Measurements from ENCODE around the gene MLF2.
"Not testable (repeated sequence)": the region's sequence is repeated elsewhere in the genome, so short reads cannot be mapped to it uniquely, and the experiment has no call there.

MLF2 gene

DNA sequence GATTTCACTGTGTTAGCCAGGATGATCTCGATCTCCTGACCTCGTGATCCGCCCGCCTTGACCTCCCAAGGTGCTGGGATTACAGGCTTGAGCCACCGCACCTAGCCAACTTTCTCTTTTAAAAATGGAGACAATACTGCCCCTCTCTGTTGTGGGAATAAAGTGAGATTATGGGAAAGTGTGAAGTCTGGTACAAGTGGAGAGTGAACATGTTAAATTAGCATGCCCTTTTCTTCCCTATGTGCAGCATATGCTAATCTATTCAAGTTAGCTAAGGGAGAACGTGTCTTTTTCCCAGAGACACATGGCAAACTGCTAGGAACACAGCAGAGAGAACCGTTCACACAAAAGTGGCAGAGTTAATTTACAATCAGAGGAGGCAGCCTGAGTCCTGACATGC, 27.6 kb downstream of the MLF2 start:
- no peak for DNase-seq

DNA sequence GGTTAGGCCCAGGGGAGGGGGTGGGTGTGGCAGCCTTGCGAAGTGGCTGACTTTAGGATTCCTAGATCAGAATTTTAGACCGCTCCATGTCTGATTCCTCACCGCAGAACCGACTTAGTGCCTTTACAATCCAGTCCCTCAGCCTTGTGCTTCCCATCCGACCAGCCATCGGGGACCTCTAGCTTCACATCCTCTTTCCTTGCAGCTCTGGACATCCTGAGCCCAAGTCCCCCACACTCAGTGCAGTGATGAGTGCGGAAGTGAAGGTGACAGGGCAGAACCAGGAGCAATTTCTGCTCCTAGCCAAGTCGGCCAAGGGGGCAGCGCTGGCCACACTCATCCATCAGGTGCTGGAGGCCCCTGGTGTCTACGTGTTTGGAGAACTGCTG, 28.5 kb downstream of the MLF2 start:
- no peak for DNase-seq

DNA sequence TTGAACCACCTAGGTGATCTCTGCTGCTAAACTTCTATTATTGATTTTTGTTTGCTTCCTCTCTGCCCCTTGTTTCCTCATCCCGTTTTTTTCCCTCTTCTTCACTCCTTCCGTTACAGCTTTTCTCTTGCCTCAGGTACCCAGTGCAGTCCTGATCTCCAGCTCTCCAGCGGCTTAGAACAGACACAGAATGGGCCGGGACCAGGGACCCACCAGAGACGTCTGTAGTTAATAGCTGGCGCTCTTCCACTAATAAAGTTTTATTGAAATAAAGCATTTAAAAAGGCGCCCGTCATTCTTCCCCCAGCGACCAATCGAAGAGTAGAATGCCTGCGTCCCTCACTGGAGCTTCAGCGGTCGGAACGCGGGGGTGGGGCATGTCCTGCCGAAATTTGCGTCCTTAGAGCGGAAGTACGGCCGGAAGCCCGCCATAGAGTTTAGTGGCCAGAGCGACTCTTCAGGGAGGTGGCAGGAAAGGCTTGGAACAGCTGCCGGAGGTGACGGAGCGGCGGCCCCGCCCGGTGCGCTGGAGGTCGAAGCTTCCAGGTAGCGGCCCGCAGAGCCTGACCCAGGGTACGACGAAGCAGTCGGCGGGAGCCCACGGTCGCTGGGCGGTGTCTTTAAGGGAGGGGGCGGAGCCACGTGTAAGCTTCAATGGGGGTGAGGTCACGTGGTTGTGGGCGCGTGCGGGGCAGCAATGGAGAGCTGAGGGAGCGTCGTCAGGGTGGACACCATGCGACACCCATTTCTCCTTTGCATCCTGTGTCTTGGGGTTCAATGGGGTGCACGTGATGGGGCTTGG, 29.1 kb downstream of the MLF2 start, which contains the start of gene COPS7A:
Gene COPS7A, plus strand, starts transcription at position 440 of the 802 bp plus-strand sequence. CDS start 611 bp downstream, outside the sequence.
- DNase-seq: peak; percentile 92

DNA sequence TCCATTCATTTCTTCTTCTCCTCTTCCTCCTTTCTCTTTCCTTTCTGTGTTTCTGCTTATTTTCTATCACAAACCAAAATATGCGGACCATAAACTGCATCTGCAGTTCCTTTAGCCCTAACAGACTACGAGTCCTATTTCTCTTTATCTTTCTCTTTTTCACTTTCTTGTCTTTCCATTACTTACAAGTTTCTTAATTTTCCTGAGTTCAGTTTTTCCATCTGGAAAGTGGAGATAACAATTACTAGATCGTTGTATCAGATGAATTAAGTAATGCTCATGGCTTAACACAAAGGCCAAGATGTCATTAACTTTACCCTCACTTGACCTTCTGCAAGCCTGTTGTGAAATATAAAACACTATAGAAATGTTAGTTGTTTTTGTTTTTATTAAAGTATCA, 30.1 kb downstream of the MLF2 start:
- no peak for DNase-seq

DNA sequence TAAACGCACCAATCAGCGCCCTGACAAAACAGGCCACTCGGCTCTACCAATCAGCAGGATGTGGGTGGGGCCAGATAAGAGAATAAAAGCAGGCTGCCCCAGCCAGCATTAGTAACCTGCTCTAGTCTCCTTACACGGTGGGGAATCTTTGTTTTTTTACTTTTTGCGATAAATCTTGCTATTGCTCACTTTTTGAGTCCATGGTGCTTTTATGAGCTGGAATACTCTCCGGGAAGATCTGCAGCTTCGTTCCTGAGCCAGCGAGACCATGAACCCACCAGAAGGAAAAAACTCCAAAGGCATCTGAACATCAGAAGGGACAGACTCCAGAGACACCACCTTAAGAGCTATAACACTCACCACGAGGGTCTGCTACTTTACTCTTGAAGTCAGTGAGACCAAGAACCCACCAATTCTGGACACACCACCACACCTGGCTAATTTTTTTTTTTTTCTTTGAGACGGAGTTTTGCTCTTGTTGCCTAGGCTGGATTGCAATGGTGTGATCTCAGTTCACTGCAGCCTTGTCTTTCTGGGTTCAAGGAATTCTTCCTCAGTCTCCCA, 36.0 kb downstream of the MLF2 start:
- no peak for DNase-seq

DNA sequence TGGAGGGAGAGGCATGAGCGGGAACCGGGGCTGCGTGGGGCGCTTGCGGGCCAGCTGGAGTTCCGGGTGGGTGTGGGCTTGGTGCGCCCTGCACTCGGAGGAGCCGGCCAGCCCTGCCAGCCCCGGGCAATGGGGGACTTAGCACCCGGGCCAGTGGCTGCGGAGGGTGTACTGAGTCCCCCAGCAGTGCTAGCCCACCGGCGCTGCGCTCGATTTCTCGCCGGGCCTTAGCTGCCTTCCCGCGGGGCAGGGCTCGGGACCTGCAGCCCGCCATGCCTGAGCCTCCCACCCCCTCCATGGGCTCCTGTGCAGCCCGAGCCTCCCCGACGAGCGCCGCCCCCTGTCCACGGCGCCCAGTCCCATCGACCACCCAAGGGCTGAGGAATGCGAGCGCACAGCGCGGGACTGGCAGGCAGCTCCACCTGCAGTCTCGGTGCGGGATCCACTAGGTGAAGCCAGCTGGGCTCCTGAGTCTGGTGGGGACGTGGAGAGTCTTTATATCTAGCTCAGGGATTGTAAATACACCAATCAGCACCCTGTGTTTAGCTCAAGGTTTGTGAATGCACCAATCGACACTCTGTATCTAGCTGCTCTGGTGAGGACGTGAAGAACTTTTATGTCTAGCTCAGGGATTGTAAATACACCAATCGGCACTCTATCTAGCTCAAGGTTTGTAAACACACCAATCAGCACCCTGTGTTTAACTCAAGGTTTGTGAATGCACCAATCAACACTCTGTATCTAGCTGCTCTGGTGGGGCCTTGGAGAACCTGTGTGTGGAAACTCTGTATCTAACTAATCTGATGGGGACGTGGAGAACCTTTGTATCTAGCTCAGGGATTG, 36.7 kb downstream of the MLF2 start:
- DNase-seq: not testable (repeated sequence)

DNA sequence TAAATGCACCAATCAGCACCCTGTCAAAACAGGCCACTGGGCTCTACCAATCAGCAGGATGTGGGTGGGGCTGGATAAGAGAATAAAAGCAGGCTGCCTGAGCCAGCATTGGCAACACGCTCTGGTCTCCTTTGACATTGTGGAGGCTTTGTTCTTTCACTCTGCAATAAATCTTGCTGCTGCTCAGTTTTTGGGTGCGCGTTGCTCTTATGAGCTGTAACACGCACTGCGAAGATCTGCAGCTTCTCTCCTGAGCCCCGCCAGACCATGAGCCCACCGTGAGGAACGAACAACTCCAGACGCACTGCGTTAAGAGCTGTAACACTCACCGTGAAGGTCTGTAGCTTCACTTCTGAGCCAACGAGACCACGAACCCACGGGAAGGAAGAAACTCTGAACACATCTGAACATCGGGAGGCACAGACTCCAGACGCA, 44.0 kb downstream of the MLF2 start:
- DNase-seq: no peak

DNA sequence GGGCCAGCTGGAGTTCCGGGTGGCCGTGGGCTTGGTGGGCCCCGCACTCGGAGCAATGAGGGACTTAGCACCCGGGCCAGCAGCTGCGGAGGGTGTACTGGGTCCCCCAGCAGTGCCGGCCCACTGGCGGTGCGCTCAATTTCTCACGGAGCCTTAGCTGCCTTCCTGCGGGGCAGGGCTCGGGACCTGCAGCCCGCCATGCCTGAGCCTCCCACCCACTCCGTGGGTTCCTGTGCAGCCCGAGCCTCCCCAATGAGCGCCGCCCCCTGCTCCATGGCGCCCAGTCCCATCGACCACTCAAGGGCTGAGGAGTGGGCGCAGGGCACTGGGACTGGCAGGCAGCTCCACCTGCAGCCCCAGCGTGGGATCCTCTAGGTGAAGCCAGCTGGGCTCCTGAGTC, 44.6 kb downstream of the MLF2 start:
- DNase-seq: not testable (repeated sequence)

DNA sequence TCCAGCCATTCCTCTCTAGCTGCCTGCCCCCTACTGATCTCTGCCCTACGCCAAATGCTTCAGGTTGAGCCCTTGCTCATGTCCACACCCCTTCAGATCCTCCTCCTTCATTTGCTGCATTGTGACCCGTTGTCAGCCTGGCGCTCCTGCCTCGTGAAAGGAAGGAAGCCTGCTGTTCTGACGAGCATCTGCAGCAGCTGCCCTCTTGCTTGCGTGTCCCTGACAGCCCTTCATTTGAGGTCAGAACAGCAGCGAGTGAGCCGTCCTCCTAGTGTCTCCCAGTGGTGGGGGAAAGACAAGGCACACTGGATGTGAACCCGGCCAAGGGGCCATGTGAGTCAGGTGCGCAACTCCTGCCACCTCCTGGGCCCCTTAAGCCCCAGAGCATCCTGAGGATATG, 49.3 kb downstream of the MLF2 start:
- no peak for DNase-seq

DNA sequence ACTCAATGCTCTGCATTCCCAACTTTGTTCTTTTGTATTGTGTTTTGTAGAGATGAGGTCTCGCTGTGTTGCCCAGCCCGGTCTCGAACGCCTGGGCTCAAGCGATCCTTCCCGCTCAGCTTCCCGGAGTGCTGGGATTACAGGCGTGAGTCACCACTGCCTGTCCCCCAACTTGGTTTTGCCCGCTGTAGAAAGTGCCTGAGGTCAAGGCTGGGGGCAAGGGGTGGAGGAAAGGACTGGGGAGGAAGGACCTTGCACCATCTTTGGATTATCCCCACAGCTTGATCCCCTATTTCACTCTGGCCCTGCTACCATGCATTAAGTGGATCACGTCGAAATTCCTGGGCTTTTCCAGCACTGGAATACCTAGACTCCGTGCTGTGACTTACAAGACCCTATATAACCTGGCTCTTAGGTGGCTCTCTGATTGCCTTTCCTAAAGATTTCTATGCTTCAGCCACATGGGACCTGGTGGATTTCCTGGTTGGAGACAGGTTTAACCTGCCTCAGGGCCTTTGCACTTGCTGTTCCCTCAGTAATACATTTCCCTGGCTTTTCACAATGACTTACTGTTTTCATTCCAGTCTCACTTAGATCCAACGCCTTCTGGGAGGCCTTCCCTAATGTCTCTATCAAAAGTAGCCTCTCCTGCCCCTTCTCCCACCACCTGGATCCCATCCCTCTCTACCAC, 51.7 kb downstream of the MLF2 start:
- no peak for DNase-seq

DNA sequence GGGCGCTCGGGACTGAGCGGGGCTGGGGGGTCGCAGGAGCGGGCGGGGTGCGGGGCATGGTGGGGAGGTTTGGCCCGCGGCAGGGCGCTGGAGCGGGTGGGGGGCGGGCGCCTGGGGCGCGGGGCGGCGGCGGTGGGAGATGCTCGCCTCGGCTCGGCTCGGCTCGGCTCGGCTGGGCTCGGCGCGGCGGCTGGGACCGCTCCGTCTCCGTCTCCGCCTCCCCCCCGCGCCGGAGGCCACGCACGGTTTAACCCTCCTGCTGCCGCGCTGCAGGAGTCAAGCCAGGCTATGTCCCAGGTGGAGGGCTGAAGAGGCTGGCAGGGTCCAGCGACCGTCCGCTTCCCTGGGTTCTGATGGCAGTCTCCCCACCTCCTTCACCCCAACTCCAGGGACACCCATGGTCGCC, 52.3 kb downstream of the MLF2 start, which contains the start of gene PIANP:
Gene PIANP, minus strand, starts transcription at position 170 of the 406 bp plus-strand sequence. CDS start 2,754 bp downstream, outside the sequence.
- DNase-seq: peak; percentile 69

DNA sequence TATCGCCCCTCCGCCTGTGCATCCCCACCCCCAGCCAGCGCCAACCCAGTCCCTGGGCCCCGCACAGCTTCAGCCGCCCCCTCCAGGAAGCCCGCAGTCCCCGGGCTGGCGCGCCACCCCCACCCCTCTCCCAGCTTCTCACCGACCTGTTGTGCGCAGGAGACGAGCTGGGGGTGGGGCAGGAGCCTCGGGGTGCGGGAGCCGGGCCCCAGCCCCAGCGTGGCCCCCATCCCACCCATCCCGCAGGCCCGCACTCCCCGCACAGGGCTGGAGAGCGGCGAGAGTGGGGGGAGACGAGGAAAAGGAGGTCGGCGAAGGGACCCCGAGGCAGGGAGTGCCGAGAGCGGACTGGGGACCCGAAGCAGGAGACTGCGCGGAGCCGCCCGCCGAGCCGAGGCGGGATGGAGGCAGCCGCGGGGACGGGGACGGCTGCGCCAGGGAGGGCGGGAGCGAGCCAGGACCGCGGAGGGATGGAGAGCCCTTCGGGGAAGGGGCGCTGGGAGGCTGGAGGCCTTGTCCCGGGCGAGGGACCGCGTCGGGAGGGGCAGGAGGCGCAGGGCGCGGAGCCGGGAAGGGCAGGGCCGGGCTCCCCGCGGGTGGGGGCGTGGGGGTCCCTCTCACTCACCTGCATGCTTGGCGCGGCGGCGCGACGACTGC, 52.8 kb downstream of the MLF2 start:
- DNase-seq: peak; percentile 32

DNA sequence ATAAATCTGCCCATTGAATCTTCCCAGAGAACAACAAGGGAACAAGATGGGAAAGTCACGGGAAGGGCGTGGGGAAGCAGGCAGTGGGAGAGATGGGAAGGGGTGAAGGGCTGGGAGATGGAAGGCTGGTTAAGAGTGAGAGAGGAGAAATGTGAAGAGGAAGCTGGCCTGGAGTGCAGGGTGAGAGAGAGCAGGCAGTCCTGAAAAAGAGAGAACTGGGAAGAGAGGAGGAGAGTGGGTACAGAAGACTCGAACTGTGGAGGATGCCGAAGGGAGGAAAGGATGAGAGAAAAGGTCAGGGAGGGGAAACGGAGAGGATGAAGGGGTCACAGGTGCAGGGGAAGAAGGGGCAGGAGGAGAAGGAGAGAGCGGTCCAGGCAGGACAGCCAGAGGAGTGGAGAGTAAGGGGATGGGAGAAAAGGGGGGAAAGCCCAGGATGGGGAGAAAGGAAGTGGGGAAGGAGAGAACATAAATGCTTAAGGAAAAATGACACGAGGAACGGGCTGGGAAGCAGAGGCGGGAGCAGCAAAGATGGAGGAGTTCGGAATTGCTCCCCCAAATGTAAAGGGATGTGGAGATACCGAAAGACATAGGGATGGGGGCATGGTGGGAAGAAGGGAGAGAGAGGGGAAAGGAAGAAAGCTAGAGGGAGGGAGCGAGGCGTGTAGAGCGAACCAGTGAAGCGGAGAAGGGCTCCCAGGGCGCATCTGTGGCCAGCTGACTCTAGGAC, 53.5 kb downstream of the MLF2 start:
- DNase-seq: no peak

DNA sequence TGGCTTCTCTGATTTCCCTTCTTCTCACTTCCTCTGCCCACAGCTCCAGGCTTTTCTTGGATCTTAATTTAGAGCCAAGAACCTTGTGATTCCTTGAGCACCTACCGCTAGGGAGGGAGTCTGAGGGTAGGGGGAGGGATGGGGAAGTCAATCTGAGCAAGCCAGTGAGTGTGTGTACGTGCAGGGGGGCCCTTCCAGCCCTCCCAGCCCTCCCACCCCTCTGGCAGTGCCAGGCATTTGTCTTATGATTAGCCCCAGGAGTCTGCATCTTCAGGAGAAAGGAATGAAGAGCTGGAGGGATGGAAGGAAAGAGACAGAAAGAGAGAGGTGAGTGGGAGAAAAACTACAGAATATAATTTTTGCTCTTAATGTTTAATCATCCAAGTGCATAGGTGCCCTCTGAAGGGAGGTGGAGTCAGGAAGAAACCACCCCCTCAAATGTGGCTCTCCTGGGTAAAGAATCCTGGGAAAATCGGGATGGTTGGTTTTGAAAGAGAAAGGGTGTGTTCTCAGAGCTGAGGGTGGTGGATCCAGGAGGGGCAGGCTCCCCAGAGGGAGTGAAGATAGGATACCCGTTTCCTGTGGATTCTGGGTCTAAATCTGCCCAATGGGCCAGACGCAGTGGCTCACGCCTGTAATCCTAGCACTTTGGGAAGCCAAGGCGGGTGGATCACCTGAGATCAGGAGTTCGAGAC, 54.4 kb downstream of the MLF2 start:
- no peak for DNase-seq

Measured in activated naive CD4-positive, alpha-beta T cell treated with anti-CD3 and anti-CD28 coated beads, Interleukin-2, amount 50 U/mL, for 16 hours (primary cell).